Vagina (tissue), 2 donors: ENCODE data around the gene XPNPEP2. TPM values are rescaled to one million over a fixed set of nuclear protein-coding genes. Genes with fewer than 3 reads are reported as not detected.

Experiments used
- DNase-seq, 2 donors: peaks; one replicate each; pipeline ENCODE4 v3.0.0-alpha.2; 2017; ENCODE audit errors: extremely low spot score in 2 of 2
- H3K27ac ChIP-seq: fragments of 200-600 bp; sonication (generic); one replicate; pipeline ENCODE4 v1.5.1; 2019
- H3K27me3 ChIP-seq: fragments of 200-600 bp; sonication (generic); one replicate; pipeline ENCODE4 v1.5.1; 2019
- H3K36me3 ChIP-seq, 2 donors: fragments of 200-600 bp; sonication (generic); one replicate each; pipeline ENCODE4 v1.5.1; 2017 to 2019
- H3K4me1 ChIP-seq: fragments of 200-600 bp; sonication (generic); one replicate; pipeline ENCODE4 v1.5.1; 2019
- H3K4me3 ChIP-seq, 2 donors: fragments of 200-600 bp; sonication (generic); 1 replicate in 1 of 2; 2 replicates in 1 of 2; pipeline ENCODE4 v1.5.1; 2016 to 2019
- H3K9me3 ChIP-seq: fragments of 200-600 bp; sonication (generic); one replicate; pipeline ENCODE4 v1.5.1; 2019
- CTCF ChIP-seq, 3 experiments: fragments of 450-650 bp in 2 of 3; fragments of 200-600 bp in 1 of 3; sonication (generic) in 1 of 3; IDR thresholded peaks; one replicate each; pipeline ENCODE4 v1.5.1; 2017 to 2019; ENCODE audit warnings: antibody characterized with exemption in 3 of 3, mild to moderate bottlenecking in 2 of 3, moderate library complexity in 2 of 3
- POLR2A ChIP-seq, 2 donors: fragments of 450-650 bp; IDR thresholded peaks; one replicate each; pipeline ENCODE4 v1.6.1; 2017; ENCODE audit warnings: antibody characterized with exemption in 2 of 2, mild to moderate bottlenecking in 2 of 2, moderate library complexity in 2 of 2
- POLR2AphosphoS5 ChIP-seq, 2 donors: sonication (generic); formaldehyde crosslinking; IDR thresholded peaks; one replicate each; pipeline ENCODE4 v1.9.0; 2017; ENCODE audit warnings: antibody characterized with exemption in 2 of 2, mild to moderate bottlenecking in 2 of 2, low read depth in 1 of 2; ENCODE audit not compliant: insufficient read depth in 1 of 2
- intact Hi-C: fragments of 100-400 bp; cut with DNase I; formaldehyde crosslinking; loops from one replicate; pipeline ENCODE4 v1.15.1; 2023
- total RNA-seq: library from RNA; depleted of rRNA; stranded (reverse); fragments of >200 nt; gene quantifications from one replicate; pipeline ENCODE4 v1.2.3, GENCODE V29; 2016

XPNPEP2 gene
- total RNA-seq, 1 donor from 2014 or later, result 22.3 TPM

- TF ChIP-seq POLR2AphosphoS5 (IDR thresholded peaks at IDR 0.05; ENCODE audit: insufficient read depth in 1 of 2, low read depth in 1 of 2) (no peak), CTCF (IDR thresholded peaks at IDR 0.05) (no peak), POLR2A (IDR thresholded peaks at IDR 0.05) (no peak)
- Histone ChIP-seq H3K4me1 (no peaks in the 10 kb centered on the region), H3K36me3 (no peaks in the 10 kb centered on the region), H3K27ac (no peak overlapping the region), H3K4me3 (no peak overlapping the region), H3K9me3 (no peaks in the 10 kb centered on the region), H3K27me3 (no peaks in the 10 kb centered on the region)
- intact Hi-C loops, result no loop called here
- peak in 1 of 2 donors; percentile 71 for DNase-seq
Observed at GRCh38 chrX:129694805-129695204, 44.0 kb upstream of the XPNPEP2 start.

- H3K4me1 ChIP-seq, result no peaks in the 10 kb centered on the region
- intact Hi-C loops, result no loop called here
- H3K36me3 ChIP-seq, result no peaks in the 10 kb centered on the region
- H3K27ac ChIP-seq, result no peak overlapping the region
- H3K9me3 ChIP-seq, result no peaks in the 10 kb centered on the region
- DNase-seq, result peak in 1 of 2 donors; percentile 56
- no peak for TF ChIP-seq POLR2A (IDR thresholded peaks at IDR 0.05)
- TF ChIP-seq CTCF (IDR thresholded peaks at IDR 0.05), result no peak
- TF ChIP-seq POLR2AphosphoS5 (IDR thresholded peaks at IDR 0.05; ENCODE audit: insufficient read depth in 1 of 2, low read depth in 1 of 2), result no peak
- no peak overlapping the region for H3K4me3 ChIP-seq
- no peaks in the 10 kb centered on the region for H3K27me3 ChIP-seq
Observed at GRCh38 chrX:129695535-129695934, 43.2 kb upstream of the XPNPEP2 start.

- H3K27me3 ChIP-seq, result no peaks in the 10 kb centered on the region
- H3K4me1 ChIP-seq, result no peaks in the 10 kb centered on the region
- H3K27ac ChIP-seq, result no peak overlapping the region
- no peak overlapping the region for H3K4me3 ChIP-seq
- TF ChIP-seq CTCF (IDR thresholded peaks at IDR 0.05), result no peak
- DNase-seq, result peak in 1 of 2 donors; percentile 60
- H3K9me3 ChIP-seq, result no peaks in the 10 kb centered on the region
- intact Hi-C loops, result no loop called here
- no peaks in the 10 kb centered on the region for H3K36me3 ChIP-seq
Observed at GRCh38 chrX:129695937-129696336, 42.8 kb upstream of the XPNPEP2 start.

GRCh38 chrX:129696463-129697155, 42.2 kb upstream of the XPNPEP2 start:
- TF ChIP-seq POLR2A (IDR thresholded peaks at IDR 0.05), result no peak
- TF ChIP-seq CTCF (IDR thresholded peaks at IDR 0.05), result no peak
- TF ChIP-seq POLR2AphosphoS5 (IDR thresholded peaks at IDR 0.05; ENCODE audit: insufficient read depth in 1 of 2, low read depth in 1 of 2), result no peak
- intact Hi-C loops, result no loop called here

GRCh38 chrX:129697204-129697829, 41.5 kb upstream of the XPNPEP2 start:
- H3K27me3 ChIP-seq, result no peaks in the 10 kb centered on the region
- H3K36me3 ChIP-seq, result no peaks in the 10 kb centered on the region
- H3K4me3 ChIP-seq, result no peak overlapping the region
- H3K27ac ChIP-seq, result no peak overlapping the region
- no peaks in the 10 kb centered on the region for H3K4me1 ChIP-seq
- TF ChIP-seq POLR2AphosphoS5 (IDR thresholded peaks at IDR 0.05; ENCODE audit: insufficient read depth in 1 of 2, low read depth in 1 of 2), result no peak
- no peak for TF ChIP-seq POLR2A (IDR thresholded peaks at IDR 0.05)
- no peak for TF ChIP-seq CTCF (IDR thresholded peaks at IDR 0.05)
- intact Hi-C loops, result no loop called here
- peak; percentile 58 to 64 for DNase-seq
- no peaks in the 10 kb centered on the region for H3K9me3 ChIP-seq

More at GRCh38 chrX:129696463-129697155, 42.2 kb upstream of the XPNPEP2 start:
- DNase-seq, result no peak
- H3K27me3 ChIP-seq, result no peaks in the 10 kb centered on the region
- no peak overlapping the region for H3K4me3 ChIP-seq
- no peaks in the 10 kb centered on the region for H3K36me3 ChIP-seq
- no peak overlapping the region for H3K27ac ChIP-seq
- no peaks in the 10 kb centered on the region for H3K9me3 ChIP-seq
- H3K4me1 ChIP-seq, result no peaks in the 10 kb centered on the region
